NCI-H345 treated with DMSO at 0.1 percent for 48 hours (cell line): ENCODE results near the gene WDR70.
"Not testable (repeated sequence)": the region's sequence is repeated elsewhere in the genome, so short reads cannot be mapped to it uniquely, and the experiment has no call there.

Source experiments
- DNase-seq: peaks from one replicate; lab custom pipeline; 2025; ENCODE audit not compliant: unreplicated experiment; lab: John Stamatoyannopoulos, UW

The WDR70 gene

GRCh38 chr5:37628876-37629275 is 249.8 kb downstream of the WDR70 start:
- DNase-seq, result no peak

GRCh38 chr5:37631939-37632338 is 252.8 kb downstream of the WDR70 start:
- DNase-seq, result no peak

- no peak for DNase-seq
These were observed 258.2 kb downstream of the WDR70 start for GRCh38 chr5:37637165-37637845.

GRCh38 chr5:37638897-37639296 is 259.8 kb downstream of the WDR70 start:
- no peak for DNase-seq

GRCh38 chr5:37640088-37640487 is 261.0 kb downstream of the WDR70 start:
- DNase-seq, result no peak

GRCh38 chr5:37641933-37642332 is 262.8 kb downstream of the WDR70 start:
- no peak for DNase-seq

DNA sequence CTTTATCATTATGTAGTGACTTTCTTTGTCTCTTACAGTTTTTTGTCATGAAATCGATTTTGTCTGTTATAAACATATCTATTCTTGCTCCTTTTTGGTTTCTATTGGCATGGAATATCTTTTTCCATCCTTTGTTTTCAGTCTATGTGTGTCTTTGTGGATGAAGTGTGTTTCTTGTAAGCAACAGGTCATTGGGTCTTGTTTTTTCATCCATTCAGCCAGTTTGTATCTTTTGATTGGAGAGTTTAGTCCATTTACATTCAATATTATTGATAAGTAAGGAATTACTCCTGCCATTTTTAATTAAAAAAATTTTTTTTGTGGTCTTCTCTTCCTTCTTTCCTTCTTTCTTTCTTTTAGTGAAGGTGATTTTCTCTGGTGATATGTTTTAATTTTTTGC is 266.6 kb downstream of the WDR70 start:
- DNase-seq, result no peak

DNA sequence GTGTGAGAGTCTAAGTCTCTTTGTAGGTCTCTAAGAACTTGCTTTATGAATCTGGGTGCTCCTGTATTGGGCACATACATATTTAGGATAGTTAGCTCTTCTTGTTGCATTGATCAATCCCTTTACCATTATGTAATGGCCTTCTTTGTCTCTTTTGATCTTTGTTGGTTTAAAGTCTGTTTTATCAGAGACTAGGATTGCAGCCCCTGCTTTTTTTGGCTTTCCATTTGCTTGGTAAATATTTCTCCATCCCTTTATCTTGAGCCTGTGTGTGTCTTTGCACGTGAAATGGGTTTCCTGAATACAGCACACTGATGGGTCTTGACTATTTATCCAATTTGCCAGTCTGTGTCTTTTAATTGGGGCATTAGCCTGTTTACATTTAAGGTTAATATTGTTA is 275.4 kb downstream of the WDR70 start:
- not testable (repeated sequence) for DNase-seq

GRCh38 chr5:37657046-37657445 is 277.9 kb downstream of the WDR70 start:
- DNase-seq, result no peak

GRCh38 chr5:37658440-37658839 is 279.3 kb downstream of the WDR70 start:
- DNase-seq, result no peak

GRCh38 chr5:37660319-37660718 is 281.2 kb downstream of the WDR70 start:
- DNase-seq, result no peak

- no peak for DNase-seq
These were observed 282.3 kb downstream of the WDR70 start for GRCh38 chr5:37661227-37661920.

DNA sequence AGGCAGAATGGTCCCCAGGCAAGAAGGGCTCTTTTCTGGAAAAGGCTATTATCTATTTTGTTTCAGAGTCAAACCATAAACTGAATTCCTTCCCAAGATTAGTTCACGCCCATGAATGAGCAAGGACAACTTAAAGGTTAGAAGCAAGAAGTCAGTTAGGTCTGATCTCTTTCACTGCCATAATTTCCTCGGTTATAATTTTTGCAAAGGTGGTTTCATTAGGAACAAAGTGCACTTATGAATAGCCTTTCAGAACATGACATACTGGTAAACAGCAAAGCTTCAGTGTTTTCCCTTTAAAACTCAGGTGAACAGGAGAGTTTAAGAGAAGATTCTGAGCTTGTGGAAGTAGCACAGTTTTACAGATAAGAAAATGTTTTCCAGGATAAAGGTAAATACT is 282.8 kb downstream of the WDR70 start:
- no peak for DNase-seq

- DNase-seq, result no peak
These were observed 283.2 kb downstream of the WDR70 start for GRCh38 chr5:37662362-37662761.

DNA sequence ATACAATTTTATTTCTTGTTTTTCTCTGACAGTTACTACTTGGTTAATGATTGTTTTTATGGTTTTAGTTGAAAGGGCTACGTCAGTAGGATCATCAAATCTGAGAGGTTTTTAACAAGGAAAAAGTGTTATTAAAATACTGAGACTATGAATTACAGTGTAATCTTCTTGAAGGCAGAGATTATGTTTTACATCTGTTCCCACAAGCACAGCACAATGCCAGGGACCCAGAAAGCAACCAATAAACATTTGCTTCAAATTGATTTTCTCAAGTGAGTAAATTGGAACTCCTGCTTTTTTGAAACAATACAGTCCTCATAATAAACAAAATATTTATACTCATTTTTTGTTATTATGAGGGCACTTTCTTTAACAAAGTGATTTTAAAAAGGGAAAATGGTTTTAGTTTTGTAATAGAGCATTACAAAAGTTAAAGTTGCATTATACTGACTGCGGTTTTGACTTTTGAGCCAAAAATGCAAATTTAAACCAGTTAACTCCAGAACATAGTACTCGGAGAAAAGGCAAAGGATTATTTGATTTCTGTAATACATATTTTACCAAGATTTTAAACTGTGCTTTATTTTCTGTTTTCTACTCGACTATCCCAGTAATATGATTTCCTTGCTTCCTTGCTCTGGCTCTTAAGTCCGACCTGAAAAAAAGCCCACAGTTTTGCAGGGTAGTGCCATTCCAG is 283.8 kb downstream of the WDR70 start:
- no peak for DNase-seq

GRCh38 chr5:37663538-37663937 is 284.4 kb downstream of the WDR70 start:
- DNase-seq, result no peak

DNA sequence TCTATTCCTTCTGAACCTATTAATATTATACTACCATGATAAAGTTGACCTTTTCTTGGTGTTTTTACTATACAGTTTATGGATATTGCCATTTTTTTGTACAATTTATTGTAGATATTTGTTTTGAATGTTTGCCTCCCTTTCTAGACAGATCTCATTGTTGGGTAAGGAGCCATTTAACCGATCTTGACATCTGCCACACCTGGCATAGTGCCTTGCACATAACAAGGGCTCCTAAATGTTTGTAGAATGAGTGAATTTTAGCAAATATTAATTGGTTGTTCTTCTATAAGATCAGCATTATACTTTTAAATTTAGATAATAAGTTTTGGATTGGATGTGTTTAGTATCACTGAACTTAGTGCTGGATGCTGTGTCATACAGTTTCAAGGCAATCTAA is 285.4 kb downstream of the WDR70 start:
- no peak for DNase-seq

GRCh38 chr5:37665272-37665671 is 286.2 kb downstream of the WDR70 start:
- DNase-seq, result no peak

DNA sequence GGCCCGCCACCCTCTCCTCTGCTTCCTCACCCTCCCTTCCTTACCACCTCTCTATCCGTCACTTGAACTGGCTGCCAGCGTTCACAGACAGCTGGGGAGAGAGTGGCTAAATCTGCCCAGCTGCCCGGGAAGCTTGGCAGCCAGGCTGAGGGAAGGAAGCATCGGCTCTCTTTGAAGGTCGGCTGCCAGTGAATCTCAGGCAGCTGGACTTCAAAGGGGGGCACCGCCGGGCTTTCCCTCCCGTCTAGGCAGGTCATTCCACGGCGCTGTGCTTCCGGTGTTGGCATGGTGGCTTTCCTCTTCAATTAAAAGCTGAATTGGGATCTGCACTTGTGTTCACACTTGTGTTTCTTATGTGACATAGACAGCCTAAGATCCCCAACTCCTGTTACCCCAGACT is 286.8 kb downstream of the WDR70 start:
- no peak for DNase-seq

GRCh38 chr5:37667430-37667829 is 288.3 kb downstream of the WDR70 start:
- no peak for DNase-seq

DNA sequence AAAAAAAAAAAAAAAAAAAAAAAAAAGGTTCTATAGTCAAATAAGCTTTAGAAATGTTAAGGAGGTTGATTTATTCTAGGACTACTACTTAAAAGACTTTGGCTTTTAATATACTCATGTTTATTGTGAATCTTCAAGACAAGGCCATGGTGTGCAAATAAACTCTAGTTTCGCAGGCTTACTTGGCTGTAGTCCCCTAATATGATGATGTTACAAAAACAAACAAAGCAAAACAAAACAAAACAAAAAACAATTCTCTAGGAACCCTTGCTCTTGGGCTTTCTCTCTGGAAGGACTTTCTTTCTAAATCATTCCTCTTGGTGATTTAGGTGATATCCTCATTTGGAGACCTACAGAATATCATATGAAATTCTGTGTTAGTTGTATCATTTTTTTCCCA is 288.7 kb downstream of the WDR70 start:
- no peak for DNase-seq

- DNase-seq, result no peak
These were observed 289.5 kb downstream of the WDR70 start for GRCh38 chr5:37668524-37669047.
